HG02885 (cell line): ENCODE results near the gene HAUS5.

Experiments used
- ATAC-seq: cut with Tn5 transposase; IDR thresholded peaks from one replicate; pipeline ENCODE4 v1.9.1; 2021; ENCODE audit warnings: mild to moderate bottlenecking; ENCODE audit not compliant: unreplicated experiment, poor library complexity

The HAUS5 gene

DNA sequence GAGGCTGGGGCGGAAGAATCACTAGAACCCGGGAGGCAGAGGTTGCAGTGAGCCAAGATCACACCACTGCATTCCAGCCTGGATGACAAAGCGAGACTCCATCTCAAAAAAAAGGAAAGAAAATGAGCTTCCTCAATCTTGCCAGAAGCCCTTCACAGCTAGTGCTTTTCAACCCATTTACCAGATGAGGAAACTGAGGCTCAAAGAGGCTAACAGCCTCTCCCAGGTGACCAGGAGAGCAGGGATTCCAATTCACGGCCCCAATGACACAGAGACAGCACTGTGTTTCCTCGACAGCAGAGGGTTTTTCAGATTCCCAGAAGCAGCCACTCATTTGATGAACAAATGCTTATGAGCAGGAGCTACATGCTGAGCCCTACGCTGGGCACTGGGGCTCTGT lies 57.0 kb downstream of the HAUS5 start:
- ATAC-seq = no peak

DNA sequence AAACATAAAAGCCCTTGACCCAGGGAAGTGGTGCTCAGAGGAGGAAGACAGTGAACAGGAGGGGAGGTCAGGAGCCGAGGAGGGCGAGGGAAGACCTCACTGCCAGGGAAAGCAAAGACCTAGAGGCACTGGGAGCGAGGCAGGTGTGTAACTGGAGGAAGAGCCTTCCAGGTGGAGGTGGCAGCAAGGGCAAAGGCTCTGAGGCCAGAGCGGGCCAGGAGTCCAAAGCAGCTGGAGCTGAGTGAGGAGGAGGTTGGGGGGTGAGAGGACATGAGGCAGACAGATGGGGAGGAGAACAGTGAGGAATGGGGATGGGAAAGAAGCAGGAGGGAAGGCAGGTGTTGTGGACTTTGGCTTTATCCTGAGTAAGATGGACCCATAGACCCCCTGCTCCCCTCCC lies 57.4 kb downstream of the HAUS5 start:
- no peak for ATAC-seq

- ATAC-seq = no peak
These were observed 58.2 kb downstream of the HAUS5 start for GRCh38 chr19:35670686-35671085.

DNA sequence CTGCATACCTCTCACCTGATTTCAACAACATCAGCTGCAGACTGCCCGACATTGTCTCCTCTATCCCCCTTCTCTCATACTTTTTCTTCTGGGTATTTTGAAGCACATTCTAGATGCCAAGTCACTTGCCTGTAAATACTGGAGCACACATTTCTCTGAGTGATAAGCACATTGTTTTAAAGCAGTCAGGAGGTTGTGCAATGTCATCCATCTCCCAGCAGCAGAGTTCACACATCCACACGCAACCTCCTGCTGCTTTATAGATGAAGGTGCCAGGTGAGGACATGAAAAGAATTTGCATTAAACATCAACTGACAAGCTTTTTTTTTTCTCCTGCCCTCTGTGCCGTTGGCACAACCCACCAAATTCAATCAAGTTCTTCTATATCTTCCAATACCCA lies 59.3 kb downstream of the HAUS5 start:
- no peak for ATAC-seq

DNA sequence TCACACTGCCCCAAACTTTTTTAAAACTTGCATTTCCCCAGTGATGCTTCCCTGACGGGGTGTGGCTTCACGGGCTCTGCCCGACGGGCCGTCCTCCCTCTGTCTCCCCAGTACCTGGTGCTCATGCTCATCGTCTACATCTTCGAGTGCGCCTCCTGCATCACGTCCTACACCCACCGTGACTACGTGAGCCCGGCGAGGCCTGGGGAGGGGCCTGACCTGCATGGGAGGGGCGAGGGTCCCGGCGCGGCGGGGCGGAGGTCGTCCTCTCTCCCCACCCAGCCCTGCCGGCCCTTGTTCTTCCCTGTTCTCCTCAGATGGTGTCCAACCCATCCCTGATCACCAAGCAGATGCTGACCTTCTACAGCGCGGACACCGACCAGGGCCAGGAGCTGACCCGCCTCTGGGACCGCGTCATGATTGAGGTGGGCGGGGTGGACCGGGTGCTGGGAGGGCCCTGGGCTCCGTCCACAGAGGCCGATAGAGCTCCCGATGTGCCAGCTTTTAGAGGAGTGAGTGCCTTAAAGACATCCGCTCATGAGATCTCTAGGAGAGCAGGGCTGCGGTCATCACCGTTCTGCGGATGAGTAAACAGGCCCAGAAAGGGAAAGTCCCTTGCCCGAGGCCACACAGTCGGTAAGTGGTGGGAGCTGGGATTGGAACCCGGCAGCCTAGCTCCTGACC lies 60.7 kb downstream of the HAUS5 start:
- ATAC-seq = no peak
